Esophagus muscularis mucosa (tissue), 4 donors: ENCODE measurements around the gene PLXNA4. TPM values are rescaled to one million over a fixed set of nuclear protein-coding genes. Genes with fewer than 3 reads are reported as not detected.
A peak's percentile ranks its signal among the peaks of the same experiment; 100 is the strongest.

Source experiments
- DNase-seq: peaks from one replicate; pipeline ENCODE4 v3.0.0-alpha.2; 2017; ENCODE audit errors: extremely low spot score
- H3K27ac ChIP-seq, 4 donors: fragments of 200-600 bp; sonication (generic); replicated peaks in 1 of 4; 1 replicate in 3 of 4; 2 replicates in 1 of 4; pipeline ENCODE4 v1.5.1; 2016 to 2019; ENCODE audit warnings: mild to moderate bottlenecking in 1 of 4
- H3K27me3 ChIP-seq, 4 donors: fragments of 200-600 bp; sonication (generic); one replicate each; pipeline versions ENCODE4 v1.5.1 to v1.6.0; 2016 to 2019
- H3K36me3 ChIP-seq, 4 donors: fragments of 200-600 bp; sonication (generic); one replicate each; pipeline ENCODE4 v1.5.1; 2016 to 2019
- H3K4me1 ChIP-seq, 4 donors: fragments of 200-600 bp; sonication (generic); one replicate each; pipeline ENCODE4 v1.5.1; 2016 to 2019
- H3K4me3 ChIP-seq, 4 donors: fragments of 200-600 bp; sonication (generic); 1 replicate in 2 of 4; 2 replicates in 2 of 4; pipeline ENCODE4 v1.5.1; 2016 to 2019; ENCODE audit warnings: mild to moderate bottlenecking in 4 of 4, moderate library complexity in 1 of 4
- H3K9me3 ChIP-seq, 4 donors: fragments of 200-600 bp; sonication (generic); 1 replicate in 3 of 4; 2 replicates in 1 of 4; pipeline ENCODE4 v1.5.1; 2016 to 2019
- EP300 ChIP-seq: sonication (generic); formaldehyde crosslinking; IDR thresholded peaks from one replicate; pipeline ENCODE4 v1.6.1; 2017; ENCODE audit warnings: antibody characterized with exemption
- POLR2A ChIP-seq: fragments of 450-650 bp; IDR thresholded peaks from one replicate; pipeline ENCODE4 v1.6.1; 2017; ENCODE audit warnings: antibody characterized with exemption, moderate library complexity, mild to moderate bottlenecking, low read depth
- POLR2AphosphoS5 ChIP-seq, 2 donors: sonication (generic); formaldehyde crosslinking; IDR thresholded peaks; one replicate each; pipeline ENCODE4 v1.6.1; 2017; ENCODE audit warnings: antibody characterized with exemption in 2 of 2
- WGBS: methylation state at CpG from one replicate; pipeline ENCODE4 v1.1.5; 2018; 5-methylcytosine and 5-hydroxymethylcytosine counted together
- intact Hi-C: fragments of 100-400 bp; cut with DNase I; formaldehyde crosslinking; loops from one replicate; pipeline ENCODE4 v1.15.1; 2023
- total RNA-seq, 4 donors: library from RNA; depleted of rRNA; stranded (reverse); fragments of >200 nt; gene quantifications; one replicate each; pipeline versions ENCODE4 v1.1.0 to v1.2.1, GENCODE V29; 2016
- TF ChIP-seq, protein P1 (sequence below), 3 experiments: fragments of 200-600 bp in 2 of 3; fragments of 450-650 bp in 1 of 3; sonication (generic) in 2 of 3; IDR thresholded peaks; one replicate each; pipeline ENCODE4 v1.5.1; 2017 to 2019; ENCODE audit warnings: antibody characterized with exemption in 3 of 3, mild to moderate bottlenecking in 2 of 3, moderate library complexity in 1 of 3

The PLXNA4 gene
- total RNA-seq, 4 donors from 2014 or later = 5.0 to 9.5 (median 6.6) TPM

DNA sequence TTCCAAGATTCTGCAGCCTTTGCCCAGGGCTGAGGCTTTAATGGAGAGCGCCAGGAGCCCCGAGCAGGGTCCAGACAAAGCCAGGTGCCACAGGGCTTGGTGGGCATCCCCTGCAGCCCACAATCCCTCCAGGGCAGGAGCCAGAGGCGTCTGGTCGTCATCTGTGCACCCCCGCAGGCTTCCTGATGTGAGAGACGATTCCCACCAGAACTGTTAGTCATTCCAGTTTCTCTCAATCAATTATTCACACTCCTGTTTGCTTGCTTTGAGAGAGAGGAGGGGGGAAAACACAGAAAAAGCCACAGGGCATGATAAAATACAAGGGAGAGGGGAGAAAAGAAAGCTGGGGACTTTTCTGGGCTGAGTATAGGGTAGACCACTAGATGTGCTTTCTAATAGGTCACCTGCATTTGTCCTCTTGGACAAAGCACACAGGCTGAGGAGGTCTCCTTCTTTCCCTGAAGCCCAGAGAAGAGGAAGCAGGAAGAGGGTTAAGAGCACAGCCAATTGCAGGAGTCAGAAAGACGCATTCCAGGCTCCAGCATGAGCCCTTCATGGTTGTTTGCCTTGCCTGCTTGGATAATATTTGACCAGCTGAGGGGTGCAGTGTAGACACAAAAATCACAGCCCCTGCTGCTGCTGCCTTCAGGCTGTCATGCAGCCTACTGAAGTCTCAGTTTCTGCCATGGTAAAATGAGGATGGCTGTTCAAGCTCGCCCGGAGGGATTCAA lies 194.4 kb downstream of the PLXNA4 start:
- intact Hi-C loops = no loop called here
- Histone ChIP-seq H3K4me1 (peaks cover 26 to 51% (median 40%) of the 10 kb centered on the region in 4 donors), H3K9me3 (no peaks in the 10 kb centered on the region), H3K27me3 (no peaks in the 10 kb centered on the region), H3K27ac (no peak overlapping the region), H3K36me3 (no peaks in the 10 kb centered on the region), H3K4me3 (no peak overlapping the region)
- 73% methylated on average over 9 of the region's 9 CpGs for WGBS
- no peak for DNase-seq
- TF ChIP-seq EP300 (no peak), POLR2AphosphoS5 (IDR thresholded peaks at IDR 0.05) (no peak), POLR2A (no peak)
- TF ChIP-seq, protein P1, sequence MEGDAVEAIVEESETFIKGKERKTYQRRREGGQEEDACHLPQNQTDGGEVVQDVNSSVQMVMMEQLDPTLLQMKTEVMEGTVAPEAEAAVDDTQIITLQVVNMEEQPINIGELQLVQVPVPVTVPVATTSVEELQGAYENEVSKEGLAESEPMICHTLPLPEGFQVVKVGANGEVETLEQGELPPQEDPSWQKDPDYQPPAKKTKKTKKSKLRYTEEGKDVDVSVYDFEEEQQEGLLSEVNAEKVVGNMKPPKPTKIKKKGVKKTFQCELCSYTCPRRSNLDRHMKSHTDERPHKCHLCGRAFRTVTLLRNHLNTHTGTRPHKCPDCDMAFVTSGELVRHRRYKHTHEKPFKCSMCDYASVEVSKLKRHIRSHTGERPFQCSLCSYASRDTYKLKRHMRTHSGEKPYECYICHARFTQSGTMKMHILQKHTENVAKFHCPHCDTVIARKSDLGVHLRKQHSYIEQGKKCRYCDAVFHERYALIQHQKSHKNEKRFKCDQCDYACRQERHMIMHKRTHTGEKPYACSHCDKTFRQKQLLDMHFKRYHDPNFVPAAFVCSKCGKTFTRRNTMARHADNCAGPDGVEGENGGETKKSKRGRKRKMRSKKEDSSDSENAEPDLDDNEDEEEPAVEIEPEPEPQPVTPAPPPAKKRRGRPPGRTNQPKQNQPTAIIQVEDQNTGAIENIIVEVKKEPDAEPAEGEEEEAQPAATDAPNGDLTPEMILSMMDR (IDR thresholded peaks at IDR 0.05) = no peak

DNA sequence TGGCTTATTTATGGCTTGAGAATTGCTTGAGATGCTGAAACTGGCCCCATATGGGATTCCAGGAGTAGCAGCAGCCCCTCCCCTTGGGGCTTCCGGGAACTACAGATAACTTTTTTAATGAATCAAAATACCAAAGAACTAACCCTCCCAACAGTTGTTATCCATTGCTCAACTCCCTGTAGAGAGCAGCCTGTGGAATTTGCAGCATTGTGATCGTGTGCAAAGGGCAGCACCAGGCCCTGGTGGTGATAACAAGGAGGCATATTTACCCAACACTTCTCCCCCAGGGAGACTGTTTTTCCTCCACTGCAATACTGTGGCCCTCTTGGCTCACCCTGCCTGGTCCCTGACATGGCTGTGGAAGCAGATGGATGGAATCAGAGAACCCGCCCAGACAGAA lies 196.2 kb downstream of the PLXNA4 start:
- Histone ChIP-seq H3K4me3 (no peak overlapping the region), H3K4me1 (peaks cover 29 to 49% (median 45%) of the 10 kb centered on the region in 4 donors), H3K9me3 (no peaks in the 10 kb centered on the region), H3K36me3 (no peaks in the 10 kb centered on the region), H3K27ac (no peak overlapping the region), H3K27me3 (no peaks in the 10 kb centered on the region)
- DNase-seq = no peak
- WGBS = 56% methylated on average over 3 of the region's 3 CpGs
- intact Hi-C loops = no loop called here
- TF ChIP-seq POLR2A (no peak), POLR2AphosphoS5 (IDR thresholded peaks at IDR 0.05) (no peak), EP300 (no peak)
- TF ChIP-seq, protein P1 (IDR thresholded peaks at IDR 0.05) = no peak

DNA sequence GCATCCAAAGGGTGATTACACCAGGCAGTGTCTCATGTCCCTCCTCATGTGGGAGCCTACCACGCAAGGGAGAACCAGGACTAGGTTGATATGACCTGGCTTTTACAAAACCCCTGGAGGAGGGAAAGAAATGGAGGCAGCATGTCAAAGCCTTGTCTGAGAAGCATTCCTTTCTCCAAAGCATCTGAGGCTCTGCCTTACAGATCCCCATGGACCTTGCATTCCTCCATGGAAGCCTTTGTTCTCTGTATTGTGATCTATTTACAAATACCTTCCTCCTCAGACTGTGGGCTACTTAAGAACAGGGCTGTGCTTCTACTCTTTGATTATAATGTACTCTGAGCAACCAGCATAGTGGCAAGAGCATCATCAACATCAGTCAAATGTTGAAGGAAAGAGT lies 197.0 kb downstream of the PLXNA4 start:
- no peak for DNase-seq
- Histone ChIP-seq H3K36me3 (no peaks in the 10 kb centered on the region), H3K27ac (peak overlapping the region in 1 of 4 donors; percentile 30), H3K27me3 (no peaks in the 10 kb centered on the region), H3K9me3 (no peaks in the 10 kb centered on the region), H3K4me3 (no peak overlapping the region), H3K4me1 (peaks cover 29 to 47% (median 45%) of the 10 kb centered on the region in 4 donors)
- intact Hi-C loops = no loop called here
- TF ChIP-seq, protein P1 (IDR thresholded peaks at IDR 0.05) = no peak
- no peak for TF ChIP-seq POLR2AphosphoS5 (IDR thresholded peaks at IDR 0.05)
- TF ChIP-seq EP300 = no peak
- TF ChIP-seq POLR2A = no peak
- 89% methylated on average over 1 of the region's 1 CpG for WGBS

DNA sequence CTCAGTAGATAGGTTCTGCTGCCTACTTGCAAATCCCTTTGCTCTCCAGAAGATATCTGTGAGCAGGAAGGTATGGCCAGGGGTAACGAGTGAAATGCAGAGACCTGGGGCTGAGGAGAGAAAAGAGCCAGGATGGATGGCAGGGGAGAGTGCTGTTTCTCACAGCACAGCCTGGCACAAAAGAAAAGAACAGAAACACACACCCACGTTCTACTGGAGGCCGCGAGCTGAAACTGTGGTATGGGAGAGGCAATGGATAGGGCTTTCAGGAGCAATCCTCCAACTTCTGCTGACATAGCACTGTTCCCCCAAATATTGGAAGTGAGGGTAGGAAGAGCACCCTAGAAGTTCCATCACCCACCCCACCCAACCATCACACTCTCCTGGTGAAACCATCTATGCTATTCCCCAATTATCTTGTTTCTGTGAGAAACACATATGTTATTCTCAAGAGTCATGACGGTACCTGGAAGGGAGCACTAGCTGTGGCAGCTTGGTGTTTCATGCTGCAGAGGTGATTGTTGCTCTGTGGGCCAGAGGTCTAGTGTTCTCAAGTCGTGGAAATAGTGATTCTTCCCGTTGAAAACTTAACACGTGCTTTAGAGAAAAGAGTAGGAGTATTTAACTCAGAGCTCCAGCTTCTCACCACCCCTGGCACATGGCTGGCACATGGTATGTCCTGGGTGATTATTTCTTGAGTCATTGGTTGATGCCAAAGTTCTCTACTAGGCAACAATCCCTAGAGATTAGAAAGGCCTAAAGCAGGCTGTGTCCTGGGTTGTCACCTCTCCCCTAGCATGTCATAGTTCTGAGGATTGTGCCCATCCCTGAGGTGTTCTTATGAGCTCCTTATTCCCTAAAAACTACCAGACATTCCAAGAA lies 198.3 kb downstream of the PLXNA4 start:
- no peak overlapping the region for H3K4me3 ChIP-seq
- intact Hi-C loops = no loop called here
- no peaks in the 10 kb centered on the region for H3K9me3 ChIP-seq
- WGBS = 91% methylated on average over 8 of the region's 8 CpGs
- H3K27ac ChIP-seq = peak overlapping the region in 1 of 4 donors; percentile 79
- DNase-seq = no peak
- no peaks in the 10 kb centered on the region for H3K36me3 ChIP-seq
- TF ChIP-seq POLR2A (no peak), EP300 (no peak), POLR2AphosphoS5 (IDR thresholded peaks at IDR 0.05) (no peak)
- TF ChIP-seq, protein P1 (IDR thresholded peaks at IDR 0.05) = no peak
- no peaks in the 10 kb centered on the region for H3K27me3 ChIP-seq
- H3K4me1 ChIP-seq = peaks cover 29 to 47% (median 42%) of the 10 kb centered on the region in 4 donors
